ENCODE results near the gene ABHD5.

Gene ABHD5

DNA sequence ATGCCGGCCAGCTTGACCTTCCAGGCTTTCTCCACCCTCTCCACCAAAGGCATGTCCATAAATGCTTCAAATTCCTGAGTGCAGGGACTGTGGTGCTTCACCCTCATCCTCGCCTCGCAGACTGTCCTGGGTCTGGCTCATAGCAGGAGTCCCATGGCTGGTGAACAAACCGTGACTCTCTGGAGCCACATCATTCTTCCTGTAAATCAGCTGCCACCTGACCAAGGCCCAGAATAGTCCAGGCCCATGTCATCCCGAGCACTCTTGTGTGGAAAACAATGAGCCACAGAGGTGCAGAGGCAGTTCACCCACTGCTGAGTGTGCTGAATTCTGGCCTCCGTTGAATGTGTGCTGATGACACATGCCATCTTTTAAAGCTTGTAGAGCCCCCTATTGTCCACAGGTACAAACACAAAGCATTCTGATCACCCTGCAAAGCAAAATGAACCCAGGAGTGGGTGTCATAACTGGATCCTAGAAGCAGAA is 68.6 kb downstream of the ABHD5 start:
- DNase-seq: no peak

- DNase-seq: no peak
Observed at GRCh38 chr3:43759938-43760337, 69.2 kb downstream of the ABHD5 start.

- no peak for DNase-seq
Observed at GRCh38 chr3:43760938-43761337, 70.2 kb downstream of the ABHD5 start.

- no peak for DNase-seq
Observed at GRCh38 chr3:43762451-43762850, 71.7 kb downstream of the ABHD5 start.

GRCh38 chr3:43764056-43764455 is 73.3 kb downstream of the ABHD5 start:
- DNase-seq: no peak

DNA sequence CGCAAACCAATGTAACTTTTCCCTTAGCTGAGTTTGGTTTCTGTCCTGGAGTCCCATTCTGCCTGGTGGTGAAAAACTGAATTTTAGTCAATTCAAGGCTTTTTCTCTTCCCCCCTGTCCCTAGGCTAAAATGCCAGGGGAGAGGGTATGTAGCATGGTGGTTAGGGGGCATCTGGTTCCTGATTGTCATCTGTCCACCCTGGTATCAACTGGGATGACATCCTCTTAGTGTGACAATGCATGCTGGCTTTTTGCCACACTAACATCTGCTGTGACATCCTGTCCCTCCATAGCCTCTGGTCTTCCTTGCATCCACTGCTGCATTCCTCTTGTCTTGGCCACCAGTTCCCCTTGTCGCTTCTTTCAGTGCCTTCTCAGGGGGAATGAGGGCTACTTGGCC is 73.7 kb downstream of the ABHD5 start:
- no peak for DNase-seq

DNA sequence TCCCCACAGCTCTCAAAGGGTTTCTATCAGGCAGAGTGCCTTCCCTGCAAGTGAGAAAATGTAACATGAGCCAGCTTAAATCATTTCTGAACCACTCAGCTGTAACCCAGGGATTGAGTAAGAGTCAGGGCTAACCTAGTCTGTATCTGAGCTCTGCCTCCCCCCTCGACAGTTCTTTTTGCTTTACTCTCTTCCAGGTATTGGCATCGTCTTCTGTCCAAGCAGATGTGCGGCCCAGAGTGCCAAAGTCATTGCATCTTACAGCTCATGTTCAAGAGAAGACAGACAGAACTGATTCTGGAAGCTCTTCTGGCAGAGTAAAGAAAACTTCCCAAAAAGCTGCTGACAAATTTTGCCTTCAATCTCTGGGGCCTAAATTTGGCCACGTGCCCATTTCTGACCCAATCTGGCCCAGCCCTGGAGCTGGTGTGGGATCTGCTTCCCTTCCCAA is 74.8 kb downstream of the ABHD5 start:
- DNase-seq: no peak

GRCh38 chr3:43766672-43767465 is 76.1 kb downstream of the ABHD5 start:
- no peak for DNase-seq

GRCh38 chr3:43768381-43768973 is 77.7 kb downstream of the ABHD5 start:
- no peak for DNase-seq

DNA sequence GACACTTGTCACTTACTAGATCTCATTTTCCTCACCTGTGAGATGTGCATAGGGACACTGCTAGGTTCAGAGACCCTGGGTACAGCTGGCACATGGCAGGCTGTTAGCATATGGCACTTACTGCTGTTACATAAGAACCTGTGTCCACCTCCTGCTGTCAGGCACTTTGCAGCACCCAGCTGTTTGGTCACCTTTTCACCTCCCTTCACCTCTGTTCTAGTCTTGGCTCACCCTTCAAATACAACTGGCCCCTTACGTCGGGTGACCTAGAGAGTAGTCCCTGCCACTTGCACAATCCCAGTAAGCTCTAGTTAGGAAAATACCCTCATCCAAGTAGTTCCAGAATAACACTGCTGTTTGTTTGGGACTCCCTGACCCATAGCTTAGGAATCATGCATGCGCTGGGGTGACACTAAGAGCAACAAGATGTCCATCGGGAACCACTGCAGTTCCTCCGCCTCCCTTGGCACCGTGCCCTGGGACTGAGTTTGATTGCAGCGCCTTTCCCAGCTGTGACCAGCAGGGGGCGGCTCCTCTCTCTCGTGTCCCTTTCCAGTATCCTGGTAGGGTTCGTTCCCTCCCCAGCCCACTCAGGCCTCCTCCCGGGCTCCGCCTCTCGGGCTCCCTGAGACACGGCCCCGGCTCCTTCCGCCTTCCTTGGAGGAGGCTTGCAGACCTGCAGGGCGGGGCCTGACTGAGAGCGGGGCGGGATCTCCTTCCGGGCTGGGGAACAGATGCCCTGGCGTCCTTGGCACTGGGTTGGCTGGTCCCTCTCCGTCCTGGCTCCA is 78.6 kb downstream of the ABHD5 start:
- DNase-seq: peak; percentile 95

GRCh38 chr3:43769885-43770425 is 79.2 kb downstream of the ABHD5 start:
- no peak for DNase-seq

- peak; percentile 49 for DNase-seq
Observed at GRCh38 chr3:43770426-43771103, 79.8 kb downstream of the ABHD5 start.

DNA sequence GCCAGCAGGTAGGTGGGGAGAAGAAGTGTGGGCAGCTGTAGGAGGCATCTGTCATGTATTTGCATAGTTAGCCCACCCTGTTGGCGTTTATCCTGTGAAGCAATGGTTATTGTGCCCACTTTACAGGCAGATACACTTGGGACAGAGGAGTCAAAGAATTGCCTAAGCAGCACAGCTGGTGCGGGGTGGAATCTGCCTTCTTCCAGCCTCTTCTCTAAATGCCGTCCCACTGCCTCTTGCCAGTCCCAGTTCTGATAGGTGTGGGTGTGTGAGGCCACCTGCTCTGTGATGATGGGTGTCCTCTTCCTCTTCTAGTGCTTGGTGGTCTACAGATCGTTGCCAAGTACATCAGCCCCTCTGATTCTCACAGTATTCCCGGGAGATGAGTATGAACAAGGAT is 80.9 kb downstream of the ABHD5 start:
- DNase-seq: no peak

DNA sequence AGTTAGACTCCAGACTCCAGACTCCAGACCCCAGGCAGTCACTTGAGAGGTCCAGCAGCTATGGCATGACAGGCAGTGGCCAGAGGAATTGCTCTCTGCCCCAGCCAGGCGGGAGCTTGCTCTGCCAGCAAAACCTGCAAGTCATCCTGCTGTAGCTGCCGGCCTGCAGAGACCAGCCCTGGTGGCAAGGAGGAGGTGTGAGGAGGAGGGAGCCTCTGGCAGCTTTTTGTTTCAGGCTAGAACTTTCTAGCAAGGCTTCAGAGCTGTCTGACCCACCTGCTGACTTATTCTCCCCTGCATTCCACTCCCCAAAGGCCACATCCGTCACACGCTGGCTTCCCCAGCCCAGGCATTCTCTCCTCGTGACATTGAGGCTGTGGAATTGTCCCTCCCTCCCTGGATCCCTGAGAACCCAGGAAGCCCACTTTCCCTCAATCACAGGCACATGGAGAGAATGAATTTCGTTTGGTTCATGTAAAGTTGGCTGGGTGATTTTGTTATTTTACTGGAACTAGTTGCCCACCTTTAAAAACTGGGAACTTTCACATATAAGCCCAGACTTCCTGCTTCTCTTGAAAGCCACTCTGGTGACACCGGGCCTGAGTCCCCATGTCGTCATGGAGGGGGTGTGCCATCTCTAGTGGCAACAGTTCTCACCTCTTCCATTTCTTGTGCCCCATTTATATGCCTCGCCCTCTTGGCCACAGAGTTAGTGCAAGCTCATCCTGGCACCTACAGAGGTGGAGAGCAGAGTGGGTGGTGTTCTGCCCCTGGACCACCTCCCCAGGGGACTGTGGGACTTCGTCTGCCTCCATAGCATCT is 82.7 kb downstream of the ABHD5 start:
- peak; percentile 23 for DNase-seq

GRCh38 chr3:43774799-43775198 is 84.1 kb downstream of the ABHD5 start:
- DNase-seq: no peak

- DNase-seq: no peak
Observed at GRCh38 chr3:43776101-43776500, 85.4 kb downstream of the ABHD5 start.

GRCh38 chr3:43779850-43780249 is 89.1 kb downstream of the ABHD5 start:
- no peak for DNase-seq

DNA sequence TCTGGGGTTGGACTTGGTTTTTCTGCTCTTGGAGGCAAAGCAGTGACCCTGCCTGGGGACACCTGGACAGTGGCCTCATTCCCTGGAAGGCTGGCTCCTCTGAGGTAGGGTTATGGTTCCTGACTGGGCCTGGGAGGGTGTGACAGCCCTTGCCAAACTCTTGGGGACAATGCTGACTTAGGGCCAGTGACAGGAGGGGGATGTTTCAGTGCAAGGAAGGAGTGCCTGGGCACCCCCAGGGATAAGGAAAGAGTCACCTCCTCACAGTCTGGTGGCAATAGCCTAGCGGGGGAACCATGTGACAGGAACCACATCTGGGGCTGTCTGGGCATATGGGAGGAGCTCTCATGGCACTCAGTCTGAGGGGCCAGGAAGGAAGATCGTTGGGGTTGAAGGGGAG is 91.8 kb downstream of the ABHD5 start:
- no peak for DNase-seq
